NCI-H226 (cell line): ENCODE results near the gene DPYD.

Experiments
- DNase-seq: peaks from one replicate; pipeline ENCODE4 v3.0.0-alpha.2; 2015

The DPYD gene

DNA sequence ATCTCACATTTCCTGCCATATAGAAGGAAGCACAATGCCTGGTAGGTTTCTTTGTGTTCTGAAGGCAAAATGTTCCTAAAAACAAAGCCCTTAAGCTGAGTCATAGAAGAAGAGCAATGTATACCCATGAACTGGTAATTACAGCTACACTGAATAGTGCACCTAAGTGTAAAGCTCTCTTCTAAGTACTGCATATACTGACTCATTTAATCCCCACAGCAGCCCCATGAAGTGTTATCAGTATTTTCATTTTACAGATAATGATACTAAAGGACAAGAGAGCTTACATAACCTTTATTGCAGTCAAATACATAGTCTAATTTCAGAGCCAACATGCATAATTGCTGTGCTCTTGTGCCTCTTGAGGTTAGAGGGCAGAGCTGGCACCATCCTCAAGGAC lies 239.9 kb downstream of the DPYD start:
- no peak for DNase-seq

DNA sequence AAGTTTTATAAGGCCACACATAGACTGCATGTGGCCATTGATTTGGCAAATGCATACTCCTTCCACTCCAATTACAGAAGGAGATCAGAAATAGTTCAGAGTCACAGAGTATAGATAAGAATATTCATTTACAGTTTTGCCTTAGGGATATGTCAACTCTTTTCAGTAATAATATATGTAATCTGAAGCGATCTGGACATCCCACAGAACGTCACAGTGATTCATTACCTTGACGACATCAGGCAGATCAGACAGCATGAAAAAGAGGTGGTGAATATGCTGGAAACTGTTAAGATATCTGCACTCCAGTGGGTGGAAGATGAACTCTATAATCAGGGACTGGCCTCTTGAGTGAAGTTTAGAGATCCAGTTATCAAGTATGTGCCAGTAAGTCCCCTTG lies 240.4 kb downstream of the DPYD start:
- no peak for DNase-seq

DNA sequence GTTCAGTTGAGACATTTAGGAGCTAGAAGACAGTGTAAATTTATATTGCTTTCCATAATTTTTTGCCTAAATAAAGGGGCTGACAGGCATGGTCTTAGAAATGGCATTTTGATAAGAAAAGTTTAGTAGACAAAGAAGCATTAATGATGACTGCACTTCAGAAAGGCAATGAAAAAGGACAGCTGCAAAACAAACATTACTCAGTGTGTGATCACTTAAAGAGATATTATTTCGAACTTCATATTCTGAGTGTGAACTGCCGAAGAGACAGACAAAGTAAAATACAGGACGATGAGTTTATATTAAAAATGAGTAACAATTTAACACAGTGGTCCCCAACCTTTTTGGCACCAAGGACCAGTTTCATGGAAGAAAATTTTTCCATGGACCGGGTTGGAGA lies 243.1 kb downstream of the DPYD start:
- DNase-seq, result no peak

DNA sequence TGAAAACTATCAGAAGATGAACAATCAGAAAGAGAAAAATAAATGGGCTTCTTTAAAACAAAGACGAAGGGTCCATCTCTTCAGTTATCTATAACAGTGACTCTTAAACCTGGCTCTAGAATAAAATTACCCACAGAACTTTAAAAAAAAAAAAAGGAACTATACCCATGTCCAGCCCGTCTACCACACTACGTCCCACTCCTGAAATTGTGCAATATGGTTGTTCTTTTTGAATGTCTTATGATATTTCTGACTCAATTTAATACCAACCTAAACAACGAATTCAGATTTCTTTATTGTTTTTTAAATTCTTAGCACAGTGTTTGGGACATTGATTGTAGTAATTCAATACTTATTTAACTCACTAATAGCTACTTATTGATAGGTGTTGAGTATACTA lies 246.3 kb downstream of the DPYD start:
- no peak for DNase-seq

DNA sequence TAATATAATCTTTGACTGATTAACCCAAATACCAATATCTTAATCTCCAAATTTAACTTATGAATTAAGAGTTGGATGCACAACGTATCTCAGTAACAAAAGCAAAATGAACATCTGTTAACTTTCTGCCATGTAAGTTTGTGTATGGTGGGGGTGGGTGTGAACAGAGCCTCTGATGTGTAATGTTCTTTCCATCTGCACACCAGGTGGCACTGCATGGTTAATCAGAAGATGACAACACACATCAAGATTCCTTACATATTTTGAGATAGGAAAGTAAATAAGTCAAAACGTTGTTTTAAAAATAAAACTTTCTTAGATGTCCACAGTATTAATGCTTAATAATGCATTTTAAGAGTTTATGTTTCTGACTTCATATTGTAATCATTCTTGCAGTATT lies 251.9 kb downstream of the DPYD start:
- peak; percentile 36 for DNase-seq

DNA sequence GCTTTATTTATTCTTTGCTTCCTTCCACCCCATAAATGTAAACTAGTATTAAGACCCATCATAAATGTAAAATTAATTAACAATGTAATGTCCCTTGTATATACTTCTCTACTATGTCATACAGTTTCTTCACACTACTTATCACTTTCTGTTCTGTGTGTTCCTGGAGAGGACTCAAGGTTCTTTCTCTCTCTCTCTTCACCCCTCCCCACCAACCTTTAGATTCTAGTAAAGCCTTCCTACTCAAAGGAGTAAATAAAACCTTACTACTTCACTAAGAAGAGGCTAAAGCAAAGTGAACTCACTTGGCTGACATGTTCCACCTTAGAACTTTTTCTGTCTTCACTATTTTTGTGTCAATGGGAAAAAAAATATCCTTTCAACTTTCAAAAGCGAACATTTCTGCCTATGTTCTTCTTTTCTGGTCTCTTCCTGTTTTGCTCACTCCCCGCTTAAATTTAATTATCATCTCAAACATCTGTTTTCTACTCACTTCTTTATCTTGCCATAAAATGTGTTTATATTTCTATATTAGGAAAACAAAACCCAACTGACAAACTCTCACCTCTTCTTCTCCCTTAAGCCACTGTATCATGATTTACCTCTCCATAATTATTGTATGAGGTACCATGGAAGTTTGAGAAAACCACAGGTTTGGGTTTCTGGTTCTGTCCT lies 260.3 kb downstream of the DPYD start:
- DNase-seq, result no peak

DNA sequence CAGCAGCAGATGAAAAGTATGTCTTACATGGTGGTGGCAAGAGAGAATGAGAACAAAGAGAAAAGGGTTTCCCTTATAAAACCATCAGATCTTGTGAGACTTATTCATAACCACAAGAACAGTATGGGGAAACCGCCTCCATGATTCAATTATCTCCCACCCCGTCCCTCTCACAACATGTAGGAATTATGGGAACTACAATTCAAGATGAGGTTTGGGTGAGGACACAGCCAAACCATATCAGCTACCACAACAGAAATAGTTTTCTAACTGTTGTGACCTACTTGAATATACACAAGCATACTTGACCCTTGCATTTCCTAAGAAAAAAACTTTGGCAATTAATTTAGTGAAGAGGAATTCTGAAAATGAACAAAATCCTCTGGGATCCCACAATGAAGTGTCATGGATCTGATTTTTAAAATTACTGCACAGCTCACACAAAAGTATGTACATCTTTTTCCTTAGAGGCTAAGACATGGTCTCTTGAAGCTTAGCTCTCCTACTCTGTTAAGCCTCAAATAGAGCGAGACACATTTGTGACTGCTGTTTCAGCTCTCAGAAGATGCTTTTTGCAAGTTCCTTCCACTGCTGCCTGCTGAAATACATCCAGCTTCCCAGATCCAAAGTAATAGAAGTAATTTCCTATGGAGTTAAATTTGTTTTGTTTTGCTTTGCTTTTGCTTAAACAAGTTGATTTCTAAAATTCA lies 265.8 kb downstream of the DPYD start:
- no peak for DNase-seq

DNA sequence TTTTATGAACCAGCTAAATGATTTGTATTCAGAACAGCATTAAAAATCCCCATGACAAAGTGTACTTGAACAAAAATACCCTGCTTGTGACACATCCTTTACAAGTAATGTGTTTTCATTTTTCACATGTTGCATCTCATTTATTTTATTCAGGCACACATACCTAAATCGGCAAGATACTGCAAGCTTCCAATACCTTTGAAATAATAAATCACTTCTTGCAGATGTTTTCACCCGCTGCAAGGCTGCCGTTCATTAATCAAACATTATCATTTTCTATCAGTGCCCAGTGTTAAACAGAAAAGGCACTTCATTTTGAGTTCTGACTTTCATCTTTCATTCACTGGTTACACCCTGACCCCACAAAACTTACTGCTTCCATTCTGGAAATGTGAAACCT lies 269.6 kb downstream of the DPYD start:
- no peak for DNase-seq

DNA sequence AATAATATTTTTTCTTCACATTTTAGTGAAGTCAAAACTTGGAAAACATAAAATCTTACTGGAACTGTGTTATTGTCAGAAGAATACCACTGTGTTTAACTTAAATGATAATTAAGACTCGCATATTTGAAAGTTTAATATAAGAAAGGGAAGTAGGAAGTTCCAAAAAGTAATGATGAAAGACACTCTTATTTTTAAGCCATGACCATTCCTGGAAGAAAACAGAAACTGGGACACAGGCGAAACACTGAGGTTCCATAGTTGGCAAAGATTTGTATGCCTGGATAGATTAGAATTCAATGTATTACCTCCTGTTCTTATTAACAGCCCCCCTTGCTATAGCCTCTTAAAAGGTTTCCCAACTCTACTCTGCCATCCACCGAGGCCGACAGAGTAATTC lies 271.2 kb downstream of the DPYD start:
- no peak for DNase-seq

DNA sequence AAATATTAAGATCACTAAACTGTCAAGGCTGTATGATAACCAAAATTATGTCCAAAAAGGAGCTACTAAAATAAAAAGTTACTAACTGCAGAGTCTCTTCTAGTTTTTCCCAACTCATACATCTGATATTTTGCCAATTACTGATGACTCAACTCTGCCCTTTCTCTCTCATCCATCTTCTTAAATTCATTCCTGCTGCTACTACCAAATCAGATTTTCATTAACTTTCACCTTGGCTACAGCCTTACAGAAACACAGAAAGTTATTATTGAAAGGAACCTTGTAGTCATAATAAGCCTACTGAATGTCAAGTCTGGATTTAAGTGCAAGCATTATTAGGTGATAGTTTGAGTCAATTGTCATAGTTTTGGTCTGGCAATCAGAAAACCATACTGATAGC lies 273.1 kb downstream of the DPYD start:
- DNase-seq, result peak; percentile 50

DNA sequence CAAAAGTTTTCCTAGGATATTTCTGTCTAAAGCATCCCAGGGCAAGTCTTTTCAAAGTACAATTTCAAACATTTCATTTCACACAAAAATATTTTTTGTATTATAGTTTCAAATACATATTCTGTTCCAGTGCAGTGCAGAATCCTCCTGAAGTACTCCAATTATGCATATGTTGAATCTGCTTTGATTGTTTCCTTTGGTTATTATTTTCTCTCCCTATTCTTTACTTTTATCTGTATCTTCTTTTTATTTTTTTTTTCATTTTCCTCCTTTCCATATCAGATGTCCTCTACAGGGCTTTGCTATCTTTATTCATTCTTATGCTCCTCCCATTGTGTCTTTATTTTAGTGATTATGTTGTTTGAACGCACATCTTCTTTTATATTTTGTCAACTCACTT lies 274.8 kb downstream of the DPYD start:
- DNase-seq, result no peak

DNA sequence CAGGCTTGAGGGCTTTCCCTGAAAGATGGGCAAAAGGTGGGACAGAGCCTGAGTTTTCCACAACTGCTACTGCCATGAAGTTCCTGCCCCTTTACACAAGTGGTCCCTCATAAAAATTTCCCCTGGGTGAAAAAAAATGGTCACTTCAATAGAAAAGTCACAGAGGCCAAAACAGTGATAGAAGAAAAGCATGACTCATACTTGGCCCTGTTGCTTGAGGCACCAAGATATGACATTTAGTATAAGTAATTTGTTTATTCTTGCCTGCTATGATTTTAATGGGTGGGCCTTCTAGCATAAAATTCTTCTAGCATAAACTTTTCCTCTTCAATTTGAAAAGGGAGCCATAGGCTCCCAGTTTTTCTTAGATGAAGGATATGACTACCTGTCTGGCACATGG lies 280.2 kb downstream of the DPYD start:
- no peak for DNase-seq

DNA sequence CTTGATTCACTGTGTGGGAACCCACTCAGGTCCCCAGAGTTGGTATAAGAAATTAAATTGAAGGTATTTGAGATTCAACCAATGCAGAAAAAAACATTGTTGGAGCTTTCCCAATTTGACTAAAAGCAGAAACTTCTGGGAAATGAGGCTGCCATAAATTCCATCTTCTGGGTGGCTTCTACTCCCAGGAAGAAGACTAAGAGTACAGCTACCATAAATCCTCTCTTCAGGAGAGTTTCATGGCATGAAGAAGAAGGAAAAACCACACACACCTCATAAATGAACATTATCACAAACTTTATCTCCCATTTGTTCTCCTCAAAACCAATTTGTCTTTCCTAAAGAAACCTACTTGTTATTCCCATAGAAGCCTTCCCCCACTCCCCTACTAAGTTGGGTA lies 283.9 kb downstream of the DPYD start:
- peak; percentile 20 for DNase-seq

DNA sequence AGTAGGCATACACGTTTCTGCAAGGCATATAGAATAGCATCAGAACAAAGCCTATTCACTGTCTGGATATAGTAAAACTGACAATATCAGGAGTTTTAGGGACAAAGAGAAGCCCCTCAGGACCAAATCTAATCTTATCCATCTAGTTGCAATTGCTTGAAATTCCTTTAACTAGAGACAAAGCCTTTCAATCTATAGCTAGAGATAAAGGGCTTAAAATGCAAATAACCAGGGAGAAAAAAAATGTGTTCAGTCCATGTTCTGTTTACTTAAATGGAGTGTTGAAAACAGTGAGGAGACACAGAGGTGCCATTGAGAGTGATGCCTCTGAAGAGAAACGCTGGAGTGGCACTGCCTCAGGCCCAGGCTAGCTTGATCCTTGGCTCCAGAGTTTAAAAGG lies 286.1 kb downstream of the DPYD start:
- DNase-seq, result no peak

DNA sequence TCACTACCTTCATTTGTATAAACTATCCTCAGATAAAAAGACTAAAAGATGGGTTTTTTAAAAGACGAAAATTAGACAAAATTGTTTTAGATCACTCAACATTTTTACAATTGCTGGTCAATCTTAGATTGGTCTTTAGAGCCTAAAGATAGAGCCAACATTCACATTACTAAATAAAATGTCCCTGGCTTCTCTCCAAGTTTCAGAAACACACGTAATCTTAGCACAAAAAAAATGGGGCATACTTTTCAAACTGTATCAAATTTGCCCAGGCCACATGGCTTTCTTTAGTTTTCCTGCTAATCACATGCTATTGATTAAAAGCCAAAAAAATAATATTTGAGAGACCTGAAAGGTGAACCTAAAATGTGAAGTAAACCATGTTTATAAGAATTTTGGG lies 288.1 kb downstream of the DPYD start:
- DNase-seq, result peak; percentile 28

DNA sequence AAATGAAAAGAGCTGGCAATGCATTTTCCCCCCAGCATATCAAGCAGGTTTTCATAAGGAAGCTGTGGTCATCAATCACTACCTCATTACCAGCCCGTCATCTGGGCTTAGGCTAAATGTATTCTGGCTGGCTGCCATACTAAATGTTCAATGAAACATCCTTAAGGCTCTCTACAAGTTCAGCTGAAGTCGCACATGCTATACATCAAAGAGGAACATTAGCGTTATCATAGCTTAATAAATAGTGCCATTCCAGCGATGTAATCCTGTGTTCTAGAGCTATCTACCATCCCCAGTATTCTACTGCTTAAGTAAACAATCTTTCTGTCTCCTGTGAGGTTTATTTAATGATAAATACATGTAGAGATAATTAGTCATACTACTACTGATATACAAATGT lies 288.8 kb downstream of the DPYD start:
- peak; percentile 80 for DNase-seq

DNA sequence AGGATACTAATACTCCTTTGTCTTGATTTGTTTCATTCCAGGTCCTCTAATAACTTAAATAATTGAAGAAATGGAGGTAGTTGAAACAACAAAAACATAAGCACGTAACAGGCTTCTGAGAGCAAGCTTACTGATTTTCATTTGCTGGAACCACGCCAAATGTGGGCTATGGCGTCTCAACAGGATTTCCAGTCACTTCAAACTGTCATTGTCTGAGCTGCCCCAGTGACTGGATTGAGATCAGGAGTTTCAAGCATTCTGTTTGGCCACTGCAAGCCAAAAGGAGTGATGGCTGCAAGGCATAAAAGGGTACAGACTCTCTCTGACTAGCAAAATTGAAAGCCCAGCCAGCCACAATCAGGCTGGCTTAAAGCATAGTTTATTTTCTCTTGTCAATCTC lies 289.9 kb downstream of the DPYD start:
- no peak for DNase-seq

DNA sequence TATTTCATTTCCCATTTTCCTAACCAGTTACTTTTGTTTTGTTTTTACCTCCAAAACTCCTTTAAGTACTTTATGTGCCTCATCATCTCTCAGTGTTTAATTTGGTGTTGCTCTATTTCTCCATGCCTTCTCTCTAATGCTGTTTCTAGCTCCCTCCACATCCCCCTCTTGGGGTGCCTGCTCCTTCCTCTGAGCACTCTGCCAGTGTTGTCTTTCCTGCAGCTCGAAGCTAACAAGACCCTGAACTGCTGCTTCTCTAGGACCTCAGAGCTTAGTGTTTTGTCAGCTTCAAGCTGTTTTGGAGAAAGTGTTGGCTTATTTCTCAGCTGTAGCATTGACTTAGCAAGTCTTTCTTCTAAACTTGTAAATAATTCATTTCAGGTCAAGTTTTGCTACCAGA lies 290.6 kb downstream of the DPYD start:
- DNase-seq, result no peak

DNA sequence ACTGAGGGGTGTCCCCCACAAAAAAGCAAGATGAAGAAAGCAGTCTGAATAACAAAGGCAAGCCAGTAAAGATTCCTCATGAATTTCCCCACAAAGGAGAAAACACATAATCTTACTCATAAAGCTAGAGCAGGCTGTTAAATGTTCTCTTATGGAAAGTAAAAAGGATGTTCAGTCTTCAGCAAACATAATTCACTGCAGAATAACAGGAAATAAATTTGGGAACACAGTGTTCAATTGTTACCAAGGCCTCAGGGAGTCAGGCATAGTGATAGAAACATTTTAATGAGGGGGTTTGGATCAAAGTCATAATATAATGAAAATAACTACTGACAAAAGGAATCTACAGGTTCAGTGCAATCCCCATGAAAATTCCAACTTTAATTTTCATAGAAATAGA lies 297.6 kb downstream of the DPYD start:
- no peak for DNase-seq

DNA sequence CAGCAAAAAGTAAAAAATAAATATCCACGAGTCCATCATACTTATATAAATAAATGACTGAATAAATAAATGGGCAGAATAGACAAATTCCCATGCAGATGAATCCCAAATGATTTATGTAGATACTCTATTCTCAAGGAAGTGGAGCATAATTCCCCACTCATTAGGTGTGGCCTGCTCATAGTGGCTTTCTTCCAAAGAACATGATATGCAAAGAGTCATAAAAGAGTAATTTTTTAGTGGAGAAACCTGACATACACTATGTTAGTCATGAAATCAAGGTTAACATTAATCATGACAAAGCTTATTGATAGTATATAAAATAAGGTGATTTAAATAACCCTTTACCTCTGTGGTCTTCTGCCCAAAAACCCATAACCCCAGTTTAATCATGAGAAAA lies 298.9 kb downstream of the DPYD start:
- DNase-seq, result peak; percentile 33

DNA sequence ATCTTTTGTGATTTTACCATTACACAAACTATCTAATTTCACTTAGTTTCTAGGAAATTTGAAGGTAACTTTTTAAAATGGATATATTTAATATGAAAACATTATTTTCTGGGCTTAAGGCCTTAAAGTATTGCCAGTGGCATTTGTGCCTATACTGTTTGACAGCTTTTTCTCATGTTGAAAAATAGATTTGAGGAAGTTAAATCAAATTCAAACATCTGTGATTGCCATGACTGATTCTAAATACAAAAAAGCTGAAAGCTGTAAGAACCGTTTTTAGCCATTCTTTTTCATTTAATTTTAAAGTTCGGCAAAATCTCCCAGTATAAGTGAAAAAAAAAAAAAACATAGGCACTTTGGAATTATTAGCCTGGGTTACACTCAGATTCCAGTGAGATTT lies 301.1 kb downstream of the DPYD start:
- DNase-seq, result no peak

DNA sequence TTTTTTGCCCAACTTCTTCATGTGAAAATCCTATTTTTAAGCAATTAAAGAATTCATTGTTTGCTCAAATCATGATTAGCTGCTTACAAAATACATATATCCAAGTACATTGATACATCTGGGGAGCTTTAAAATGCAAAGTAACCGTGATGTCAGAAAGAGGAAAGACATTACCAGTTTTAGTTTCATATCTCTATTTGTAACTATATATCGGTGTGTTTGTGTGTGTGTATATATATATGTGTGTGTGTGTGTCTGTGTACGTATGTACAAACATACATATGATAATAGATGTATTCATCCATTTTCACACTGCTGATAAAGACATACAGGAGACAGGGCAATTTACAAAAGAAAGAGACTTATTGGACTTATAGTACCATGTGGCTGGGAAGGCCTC lies 310.1 kb downstream of the DPYD start:
- no peak for DNase-seq

DNA sequence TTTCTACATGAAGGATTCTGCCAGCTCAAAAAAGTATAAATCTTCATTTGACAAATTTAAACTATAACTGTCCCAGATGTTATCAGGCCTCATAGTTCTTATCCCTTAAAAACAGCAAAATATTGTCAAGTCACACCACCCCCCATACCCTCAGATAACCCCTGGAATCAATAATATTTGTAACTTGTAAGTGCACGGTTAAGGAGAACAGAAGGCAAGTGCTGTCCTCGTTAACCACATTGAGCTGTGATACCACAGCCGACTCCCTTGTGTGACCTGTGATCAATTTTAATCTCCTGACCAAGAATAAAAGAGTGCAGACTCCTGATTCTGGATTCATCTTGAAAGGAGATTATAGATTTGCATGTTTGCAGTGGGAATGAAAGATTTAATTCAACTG lies 310.7 kb downstream of the DPYD start:
- DNase-seq, result no peak

DNA sequence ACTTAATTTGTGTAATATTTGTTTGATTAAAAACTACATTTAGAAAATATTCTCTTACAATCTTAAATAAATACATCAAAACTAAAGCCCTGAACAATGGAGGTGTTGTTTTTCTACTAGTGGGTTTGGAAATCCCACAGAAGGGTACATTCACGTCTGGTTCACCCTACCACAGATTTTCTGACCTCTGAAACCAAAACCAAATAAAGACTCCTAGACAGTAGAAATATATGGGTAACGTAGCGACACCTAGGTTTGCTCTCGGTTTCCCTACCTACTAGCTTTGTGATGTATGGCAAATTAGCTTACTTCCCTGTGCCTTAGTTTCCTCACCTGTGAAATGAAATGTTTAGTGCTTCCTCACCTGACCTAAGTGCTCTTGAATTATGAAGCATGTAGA lies 312.6 kb downstream of the DPYD start:
- no peak for DNase-seq

DNA sequence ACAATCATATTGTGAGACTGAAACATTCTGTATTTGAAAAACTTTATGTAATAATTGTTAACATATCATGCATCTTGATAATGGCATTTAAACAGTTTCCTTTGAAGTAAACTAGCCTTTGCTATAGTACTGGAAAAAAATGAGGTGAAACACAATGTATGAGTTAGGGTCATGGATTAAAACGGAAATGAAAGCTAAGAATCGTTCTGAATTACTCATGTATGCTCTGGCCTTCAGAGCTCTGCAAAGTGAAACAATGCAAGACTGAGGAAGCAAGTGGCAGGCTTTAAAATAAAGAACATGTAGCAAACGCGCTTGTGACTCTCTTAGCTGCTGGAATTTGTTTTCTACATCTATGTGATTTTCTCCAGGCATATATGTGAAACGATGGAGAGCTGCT lies 317.1 kb downstream of the DPYD start:
- no peak for DNase-seq
